Measurements from ENCODE around the gene WDR6. TPM values are rescaled to one million over a fixed set of nuclear protein-coding genes. Genes with fewer than 3 reads are reported as not detected.

Gene WDR6
- total RNA-seq, 2 experiments from 2014 or later, result 135 to 148 TPM

DNA sequence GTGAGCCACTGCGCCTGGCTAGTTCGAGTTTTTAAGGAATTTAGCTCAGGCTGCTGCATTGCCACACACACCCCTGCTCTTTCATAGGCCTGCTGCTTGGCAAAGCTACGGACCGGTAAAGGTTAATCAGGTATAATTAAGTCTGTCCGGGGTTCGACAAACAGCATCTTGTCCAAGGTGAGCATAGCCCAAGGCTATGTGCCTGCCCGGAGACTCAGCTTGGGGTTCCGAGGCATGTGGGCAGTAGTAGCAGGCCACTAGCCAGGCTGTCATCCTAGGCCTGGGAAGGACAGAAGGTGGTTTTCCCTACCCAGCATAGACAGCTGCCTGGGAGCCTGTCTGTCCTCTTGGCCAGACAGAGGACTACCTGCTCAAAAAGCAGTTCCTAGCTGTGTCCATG, 10.6 kb upstream of the WDR6 start:
- peaks cover 13% of the 10 kb centered on the region for H3K36me3 Mint-ChIP-seq (ENCODE audit: low read depth)
- ChIA-PET POLR2A (interaction anchor here (3.4 kb wide), 1 partner anchor 11 kb away, joined by 28 read pairs; the partner anchor contains the start of gene WDR6), CTCF (interaction anchor here (1.8 to 1.9 kb wide), 2 partner anchors 9 to 11 kb away, joined by 7 to 8 read pairs; partner anchors contain the start of gene WDR6)
- H3K4me3 Mint-ChIP-seq, result no peak overlapping the region
- no peak for DNase-seq
- H3K27ac Mint-ChIP-seq, result no peak overlapping the region
- H3K4me1 Mint-ChIP-seq, result peaks cover 29% of the 10 kb centered on the region
- H3K9me3 Mint-ChIP-seq, result no peaks in the 10 kb centered on the region
- no peaks in the 10 kb centered on the region for H3K27me3 Mint-ChIP-seq

DNA sequence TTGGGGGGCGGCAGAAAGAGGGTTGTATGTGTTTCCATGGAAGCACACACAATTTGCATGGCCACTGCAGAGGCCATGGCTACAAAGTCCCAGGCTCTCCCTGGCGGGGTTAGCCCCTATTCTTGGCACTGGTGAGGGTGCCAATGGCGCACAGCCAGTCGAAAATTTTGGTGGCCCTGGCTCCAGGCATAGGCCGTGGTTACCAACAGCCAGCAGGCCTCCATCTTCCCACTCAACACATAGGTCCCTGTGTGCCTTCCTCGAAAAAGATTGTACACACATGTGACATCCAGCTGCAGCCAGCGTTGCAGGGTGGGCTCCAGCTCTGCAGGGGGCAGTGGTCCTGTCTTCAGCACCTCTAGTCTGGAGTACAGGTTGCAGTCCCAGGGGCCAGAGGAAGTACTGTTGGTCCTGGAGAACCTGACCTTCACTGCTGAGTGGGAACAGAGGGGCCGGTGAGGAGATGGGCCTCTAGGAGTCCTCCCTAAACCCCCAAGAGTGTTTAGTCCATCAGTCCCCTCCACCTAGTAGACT, 10.0 kb upstream of the WDR6 start:
- H3K27me3 Mint-ChIP-seq, result no peaks in the 10 kb centered on the region
- DNase-seq, result no peak
- H3K4me1 Mint-ChIP-seq, result peaks cover 26% of the 10 kb centered on the region
- no peaks in the 10 kb centered on the region for H3K9me3 Mint-ChIP-seq
- H3K36me3 Mint-ChIP-seq (ENCODE audit: low read depth), result peaks cover 9% of the 10 kb centered on the region
- POLR2A ChIA-PET, result interaction anchor here (3.4 kb wide), 1 partner anchor 10 kb away, joined by 28 read pairs; the partner anchor contains the start of gene WDR6
- no peak overlapping the region for H3K4me3 Mint-ChIP-seq
- CTCF ChIA-PET, result interaction anchor here (1.8 kb wide), 1 partner anchor 9 kb away, joined by 8 read pairs; no protein-coding TSS in a partner anchor
- H3K27ac Mint-ChIP-seq, result no peak overlapping the region

DNA sequence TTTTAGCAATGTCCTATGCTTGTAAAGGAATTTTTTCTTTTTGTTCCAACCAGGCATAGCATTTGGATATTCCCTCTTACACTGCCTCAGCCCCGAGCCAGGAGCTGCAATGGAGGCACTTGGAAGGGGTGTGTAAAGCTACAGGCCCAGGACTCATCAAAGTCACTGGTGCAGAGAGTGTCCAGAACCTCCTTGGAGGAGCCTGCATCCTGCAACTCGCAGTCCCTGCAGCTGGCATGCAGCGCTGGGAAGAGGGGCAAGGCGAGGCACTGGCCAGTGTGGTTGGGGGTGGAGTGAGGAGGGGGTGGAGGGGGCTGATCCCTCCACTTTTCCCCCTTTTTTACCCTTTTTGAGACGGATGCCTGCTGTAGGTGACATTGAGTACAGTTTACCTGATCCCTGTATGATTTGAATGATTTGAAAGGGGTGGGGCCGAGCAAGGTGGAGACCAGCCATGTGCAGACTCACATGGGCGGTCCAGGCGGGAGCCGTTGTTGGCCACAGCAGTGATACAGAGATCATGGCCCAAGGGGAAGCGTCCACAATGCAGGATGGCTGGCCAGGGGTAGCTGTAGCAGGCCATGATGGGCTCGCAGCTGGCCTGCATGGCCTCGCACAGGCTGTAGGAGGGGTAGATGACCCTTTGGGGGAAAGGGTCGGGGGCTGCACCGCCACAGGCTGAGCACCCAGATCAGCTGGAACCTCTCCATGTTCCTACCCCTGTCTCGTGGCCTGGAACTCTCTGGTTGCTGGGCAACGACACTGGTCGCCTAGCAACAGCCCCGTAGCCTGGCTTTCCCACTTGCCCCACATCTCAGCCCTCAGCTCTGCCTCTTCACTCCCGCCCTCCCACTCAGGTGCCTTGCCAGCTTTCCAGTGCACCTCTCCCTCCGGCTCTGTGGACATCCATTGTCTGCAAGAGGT, 9.2 kb upstream of the WDR6 start:
- H3K4me1 Mint-ChIP-seq, result peaks cover 29% of the 10 kb centered on the region
- no peak for DNase-seq
- ChIA-PET POLR2A (interaction anchor here (3.4 kb wide), 1 partner anchor 10 kb away, joined by 28 read pairs; the partner anchor contains the start of gene WDR6), CTCF (interaction anchor here (1.3 kb wide), 1 partner anchor 20 kb away, joined by 3 read pairs; the partner anchor contains the start of gene DALRD3)
- peaks cover 9% of the 10 kb centered on the region for H3K36me3 Mint-ChIP-seq (ENCODE audit: low read depth)
- no peak overlapping the region for H3K27ac Mint-ChIP-seq
- H3K9me3 Mint-ChIP-seq, result no peaks in the 10 kb centered on the region
- H3K4me3 Mint-ChIP-seq, result no peak overlapping the region
- no peaks in the 10 kb centered on the region for H3K27me3 Mint-ChIP-seq

DNA sequence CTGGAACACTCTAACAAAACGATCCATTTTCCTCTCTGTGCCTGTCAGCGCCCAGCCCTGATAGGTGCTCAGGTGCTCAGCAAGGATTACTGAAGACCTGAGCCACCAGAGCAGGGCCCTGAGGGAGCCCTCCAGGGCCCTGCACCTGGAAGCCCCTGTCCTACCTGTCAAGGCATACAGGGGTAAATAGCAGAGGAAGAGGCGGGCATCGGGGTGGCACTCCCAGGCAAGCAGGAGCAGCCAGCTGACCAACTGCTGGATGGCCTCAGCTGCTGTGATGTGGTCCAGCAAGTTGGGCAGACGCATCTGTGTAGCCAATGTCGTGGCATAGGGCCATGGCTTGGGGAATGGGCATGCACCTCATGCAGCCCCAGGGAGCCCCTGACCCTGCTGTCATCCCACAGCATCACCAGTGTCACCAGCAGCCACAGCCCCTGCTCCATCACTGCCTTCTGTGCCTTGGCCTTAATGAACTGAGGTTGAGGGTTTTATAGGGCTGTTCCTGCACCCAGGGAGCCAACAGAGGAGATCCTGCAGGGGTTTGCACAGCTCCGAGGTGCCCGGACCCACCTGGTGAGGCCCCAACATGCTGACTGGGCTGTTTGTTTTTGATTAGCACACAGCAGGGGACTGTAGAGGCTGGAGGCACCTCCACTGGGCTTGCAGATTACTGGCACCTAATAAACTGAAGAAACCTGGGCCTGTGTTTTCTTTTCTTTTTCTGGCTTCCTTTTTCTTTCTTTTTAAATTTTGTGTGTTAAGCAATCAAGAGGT, 7.9 kb upstream of the WDR6 start:
- no peak for DNase-seq
- no peaks in the 10 kb centered on the region for H3K9me3 Mint-ChIP-seq
- H3K27ac Mint-ChIP-seq, result no peak overlapping the region
- no peak overlapping the region for H3K4me3 Mint-ChIP-seq
- peaks cover 6% of the 10 kb centered on the region for H3K36me3 Mint-ChIP-seq (ENCODE audit: low read depth)
- CTCF ChIA-PET, result interaction anchor here (1.5 kb wide), 1 partner anchor 9 kb away, joined by 6 read pairs; the partner anchor contains the start of gene P4HTM
- H3K27me3 Mint-ChIP-seq, result no peaks in the 10 kb centered on the region
- peaks cover 18% of the 10 kb centered on the region for H3K4me1 Mint-ChIP-seq
- POLR2A ChIA-PET, result interaction anchor here (0.7 to 1.4 kb wide), 2 partner anchors 8 to 22 kb away, joined by 3 to 4 read pairs; no protein-coding TSS in a partner anchor

DNA sequence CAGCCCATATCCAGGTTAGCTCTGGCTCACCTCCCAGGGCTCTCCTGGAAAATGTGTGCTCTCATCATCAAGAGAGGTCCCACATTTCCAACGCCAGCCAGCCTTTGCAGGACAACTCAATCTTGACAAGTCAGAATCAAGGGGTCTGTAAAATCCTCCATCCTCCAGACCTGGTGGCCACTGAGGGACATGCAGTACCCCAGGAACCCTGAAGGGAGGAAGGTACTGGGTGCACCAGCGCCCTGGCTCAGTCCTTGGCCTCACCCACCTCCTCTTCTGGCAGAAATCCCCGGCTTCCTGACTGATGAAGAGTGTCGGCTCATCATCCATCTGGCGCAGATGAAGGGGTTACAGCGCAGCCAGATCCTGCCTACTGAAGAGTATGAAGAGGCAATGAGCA, 6.0 kb upstream of the WDR6 start:
- no peak overlapping the region for H3K4me3 Mint-ChIP-seq
- no peak overlapping the region for H3K27ac Mint-ChIP-seq
- ChIA-PET POLR2A (interaction anchor here (1.4 kb wide), 1 partner anchor 21 kb away, joined by 5 read pairs; the partner anchor contains the start of gene NDUFAF3), CTCF (no interaction called here)
- H3K9me3 Mint-ChIP-seq, result no peaks in the 10 kb centered on the region
- DNase-seq, result no peak
- H3K4me1 Mint-ChIP-seq, result peaks cover 10% of the 10 kb centered on the region
- no peaks in the 10 kb centered on the region for H3K27me3 Mint-ChIP-seq
- no peaks in the 10 kb centered on the region for H3K36me3 Mint-ChIP-seq (ENCODE audit: low read depth)

DNA sequence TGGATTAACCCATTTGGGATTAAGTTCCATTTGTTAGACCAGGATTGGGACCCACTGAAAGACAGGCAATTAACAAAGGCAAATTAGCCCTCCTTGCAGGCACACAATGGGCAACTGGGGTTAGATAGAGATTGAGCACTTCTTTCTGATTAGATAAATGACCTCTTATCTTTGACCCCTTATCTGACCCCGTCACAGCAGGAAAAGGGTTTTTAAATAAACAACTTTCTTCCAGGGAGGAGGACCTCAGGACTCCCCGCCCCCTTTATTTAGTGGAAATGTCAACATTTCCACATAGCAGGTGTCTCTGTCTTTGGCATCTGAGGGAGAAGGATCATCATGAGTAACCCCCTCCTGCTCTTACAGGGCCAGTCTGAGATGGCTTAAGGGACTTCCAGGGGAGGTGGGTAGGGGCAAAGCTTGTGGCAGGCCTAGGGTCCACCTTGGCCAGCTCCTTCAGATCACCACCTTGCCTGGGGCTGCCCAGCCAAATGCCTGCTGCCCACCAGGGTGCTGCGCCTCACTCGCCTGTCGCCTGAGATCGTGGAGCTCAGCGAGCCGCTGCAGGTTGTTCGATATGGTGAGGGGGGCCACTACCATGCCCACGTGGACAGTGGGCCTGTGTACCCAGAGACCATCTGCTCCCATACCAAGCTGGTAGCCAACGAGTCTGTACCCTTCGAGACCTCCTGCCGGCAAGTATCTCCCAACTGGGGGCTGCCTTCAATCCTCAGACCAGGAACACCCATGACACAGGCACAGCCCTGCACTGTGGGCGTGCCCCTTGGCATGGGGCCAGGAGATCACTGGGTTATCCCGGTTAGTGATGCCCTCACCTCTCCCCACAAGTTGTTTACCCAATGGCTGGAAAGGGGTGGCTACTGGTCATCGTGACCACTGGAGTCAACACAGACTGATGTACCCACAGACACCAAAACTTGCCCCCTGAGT, 2.6 kb upstream of the WDR6 start:
- Mint-ChIP-seq H3K9me3 (no peaks in the 10 kb centered on the region), H3K36me3 (ENCODE audit: low read depth) (peaks cover 16% of the 10 kb centered on the region), H3K27me3 (no peaks in the 10 kb centered on the region), H3K27ac (no peak overlapping the region), H3K4me1 (peaks cover 35% of the 10 kb centered on the region), H3K4me3 (no peak overlapping the region)
- DNase-seq, result no peak
- ChIA-PET CTCF (interaction anchor here (1.1 to 6.6 kb wide), 2 partner anchors 9 to 16 kb away, joined by 3 to 124 read pairs; partner anchors contain the start of gene P4HTM), POLR2A (interaction anchor here (5.8 to 6.2 kb wide), 2 partner anchors 15 to 17 kb away, joined by 134 to 309 read pairs; partner anchors contain the start of genes DALRD3, NDUFAF3 and P4HTM)

DNA sequence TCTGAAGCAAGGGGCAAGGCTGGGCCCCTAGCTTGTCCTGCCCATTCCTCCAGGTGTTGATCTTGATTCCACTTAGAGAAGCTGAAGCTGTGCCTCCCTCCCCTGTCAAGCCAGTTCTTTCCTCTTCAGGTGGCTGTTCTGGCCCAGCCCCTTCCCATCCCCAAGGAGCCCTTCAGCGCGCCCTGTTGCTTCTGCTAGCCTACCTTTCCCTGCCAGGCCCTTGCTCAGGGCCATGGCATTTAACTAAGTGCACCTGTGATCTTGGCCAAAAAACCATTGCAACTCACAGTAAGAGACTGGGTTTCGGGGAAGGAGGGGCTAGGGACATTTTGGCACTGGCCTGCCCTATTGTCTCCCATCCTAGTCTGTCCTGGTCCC, 1.9 kb upstream of the WDR6 start:
- ChIA-PET CTCF (interaction anchor here (6.6 kb wide), 1 partner anchor 17 kb away, joined by 124 read pairs; the partner anchor contains the start of gene P4HTM), POLR2A (interaction anchor here (3.0 to 6.2 kb wide), 3 partner anchors 16 to 31 kb away, joined by 9 to 309 read pairs (median 134); partner anchors contain the start of genes DALRD3, NDUFAF3 and P4HTM)
- DNase-seq, result no peak

DNA sequence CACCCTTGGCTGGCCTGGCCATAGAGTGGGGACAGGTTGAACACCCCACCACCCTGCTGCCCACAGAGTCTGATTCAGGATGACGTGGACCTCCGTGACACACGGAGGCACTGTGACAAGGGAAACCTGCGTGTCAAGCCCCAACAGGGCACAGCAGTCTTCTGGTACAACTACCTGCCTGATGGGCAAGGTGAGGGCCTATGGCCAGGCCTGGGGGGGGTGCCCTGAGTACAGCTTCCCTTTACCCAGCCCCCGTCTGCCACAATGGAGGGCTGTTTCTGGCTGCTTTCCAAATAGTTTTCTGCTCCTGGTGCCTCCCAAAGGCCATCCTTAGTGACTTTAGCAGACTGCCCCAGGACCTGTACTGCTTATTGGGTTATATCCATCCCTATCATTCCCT, 1.2 kb upstream of the WDR6 start:
- Mint-ChIP-seq H3K36me3 (ENCODE audit: low read depth) (peaks cover 16% of the 10 kb centered on the region), H3K4me3 (peak overlapping the region; percentile 99), H3K4me1 (peaks cover 33% of the 10 kb centered on the region), H3K27me3 (no peaks in the 10 kb centered on the region), H3K27ac (peak overlapping the region; percentile 99), H3K9me3 (no peaks in the 10 kb centered on the region)
- CTCF ChIA-PET, result interaction anchor here (1.2 to 6.6 kb wide), 3 partner anchors 15 to 410 kb away, joined by 4 to 124 read pairs (median 117); partner anchors contain the start of genes DALRD3, NDUFAF3 and P4HTM
- POLR2A ChIA-PET, result interaction anchor here (3.0 to 6.2 kb wide), 6 partner anchors 9 to 88 kb away, joined by 9 to 309 read pairs (median 38); partner anchors contain the start of genes DALRD3, IMPDH2, NDUFAF3 and P4HTM
- no peak for DNase-seq

More for the DNA sequence above, 1.9 kb upstream of the WDR6 start:
- H3K27me3 Mint-ChIP-seq, result no peaks in the 10 kb centered on the region
- H3K9me3 Mint-ChIP-seq, result no peaks in the 10 kb centered on the region
- H3K27ac Mint-ChIP-seq, result no peak overlapping the region
- H3K36me3 Mint-ChIP-seq (ENCODE audit: low read depth), result peaks cover 16% of the 10 kb centered on the region
- no peak overlapping the region for H3K4me3 Mint-ChIP-seq
- H3K4me1 Mint-ChIP-seq, result peaks cover 35% of the 10 kb centered on the region

DNA sequence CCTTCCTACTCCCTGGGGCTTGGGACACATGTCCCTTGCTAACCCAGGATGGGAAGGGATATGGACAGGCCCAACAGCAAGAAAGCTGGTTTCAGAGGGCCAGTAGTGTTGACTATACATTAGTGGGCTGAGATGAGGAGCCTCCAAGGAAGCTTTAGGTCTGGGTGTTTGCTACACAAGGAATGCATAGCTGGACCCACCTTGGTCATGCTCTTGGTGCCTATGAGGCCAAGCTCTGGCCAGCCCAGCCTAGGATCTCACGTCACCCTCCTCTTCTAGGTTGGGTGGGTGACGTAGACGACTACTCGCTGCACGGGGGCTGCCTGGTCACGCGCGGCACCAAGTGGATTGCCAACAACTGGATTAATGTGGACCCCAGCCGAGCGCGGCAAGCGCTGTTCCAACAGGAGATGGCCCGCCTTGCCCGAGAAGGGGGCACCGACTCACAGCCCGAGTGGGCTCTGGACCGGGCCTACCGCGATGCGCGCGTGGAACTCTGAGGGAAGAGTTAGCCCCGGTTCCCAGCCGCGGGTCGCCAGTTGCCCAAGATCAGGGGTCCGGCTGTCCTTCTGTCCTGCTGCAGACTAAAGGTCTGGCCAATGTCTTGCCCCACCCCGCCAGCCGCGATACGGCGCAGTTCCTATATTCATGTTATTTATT, 653 bp upstream of the WDR6 start:
- POLR2A ChIA-PET, result interaction anchor here (0.7 to 6.2 kb wide), 19 partner anchors 10 to 464 kb away, joined by 3 to 309 read pairs (median 7); partner anchors contain the start of genes ARIH2, DAG1, DALRD3 and IMPDH2
- Mint-ChIP-seq H3K27ac (peak overlapping the region; percentile 99), H3K4me3 (peak overlapping the region; percentile 99), H3K4me1 (peaks cover 32% of the 10 kb centered on the region), H3K27me3 (no peaks in the 10 kb centered on the region), H3K9me3 (no peaks in the 10 kb centered on the region), H3K36me3 (ENCODE audit: low read depth) (peaks cover 17% of the 10 kb centered on the region)
- no peak for DNase-seq
- CTCF ChIA-PET, result interaction anchor here (0.5 to 6.6 kb wide), 25 partner anchors 11 to 1045 kb away, joined by 3 to 124 read pairs (median 4); partner anchors contain the start of genes ARIH2, DALRD3, IMPDH2 and IP6K2

DNA sequence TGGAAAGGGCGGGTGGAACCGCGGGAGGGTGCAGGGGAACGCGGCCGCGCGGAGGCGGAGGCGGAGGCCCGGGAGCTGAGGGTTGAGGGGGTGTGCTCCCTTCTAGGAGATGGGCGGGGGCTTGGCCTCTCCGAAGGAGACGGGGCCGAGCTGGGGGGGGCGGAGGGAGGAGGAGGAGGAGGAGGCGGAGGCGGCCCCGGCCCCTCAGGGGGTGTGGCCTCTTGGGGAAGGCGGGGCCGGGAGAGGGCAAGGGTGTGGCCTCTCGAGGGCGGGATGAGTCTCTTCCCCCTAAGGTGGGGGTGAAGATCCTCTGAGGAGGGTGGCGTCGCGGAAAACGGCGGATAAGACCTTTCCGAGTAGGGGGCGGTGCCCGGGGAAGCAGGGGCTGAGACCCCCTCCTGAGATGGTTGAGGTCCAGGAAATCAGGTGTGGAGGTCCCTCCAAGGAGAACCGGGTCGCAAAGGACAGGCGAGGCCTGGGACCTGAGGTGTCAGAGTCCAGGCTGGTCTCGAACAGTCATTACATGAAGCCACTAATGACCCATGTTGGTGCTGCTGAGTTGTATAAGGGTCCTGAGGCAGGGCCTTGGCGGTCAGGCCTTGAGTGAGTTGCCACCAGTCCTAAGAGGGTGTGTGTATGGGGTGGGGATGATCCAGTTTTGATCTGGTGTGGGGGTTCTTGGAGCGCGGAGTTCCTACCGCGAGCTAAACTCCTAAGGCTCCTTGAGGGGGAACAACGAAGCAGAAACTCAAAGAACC, 759 bp downstream of the WDR6 start:
- CTCF ChIA-PET, result interaction anchor here (0.6 to 6.6 kb wide), 17 partner anchors 12 to 919 kb away, joined by 3 to 124 read pairs (median 4); partner anchors contain the start of genes ARIH2, DALRD3, IMPDH2 and NDUFAF3
- H3K27ac Mint-ChIP-seq, result peak overlapping the region; percentile 99
- H3K9me3 Mint-ChIP-seq, result no peaks in the 10 kb centered on the region

More for the DNA sequence above, 759 bp downstream of the WDR6 start:
- peak; percentile 93 for DNase-seq
- POLR2A ChIA-PET, result interaction anchor here (0.7 to 6.2 kb wide), 16 partner anchors 11 to 767 kb away, joined by 3 to 309 read pairs (median 8); partner anchors contain the start of genes ARIH2, DAG1, DALRD3 and IMPDH2
- peak overlapping the region; percentile 99 for H3K4me3 Mint-ChIP-seq
- H3K27me3 Mint-ChIP-seq, result no peaks in the 10 kb centered on the region
- H3K36me3 Mint-ChIP-seq (ENCODE audit: low read depth), result peaks cover 26% of the 10 kb centered on the region
- peaks cover 31% of the 10 kb centered on the region for H3K4me1 Mint-ChIP-seq
